ENCODE results near the gene TMEM51.
A peak's percentile ranks its signal among the peaks of the same experiment; 100 is the strongest.

TMEM51 gene

DNA sequence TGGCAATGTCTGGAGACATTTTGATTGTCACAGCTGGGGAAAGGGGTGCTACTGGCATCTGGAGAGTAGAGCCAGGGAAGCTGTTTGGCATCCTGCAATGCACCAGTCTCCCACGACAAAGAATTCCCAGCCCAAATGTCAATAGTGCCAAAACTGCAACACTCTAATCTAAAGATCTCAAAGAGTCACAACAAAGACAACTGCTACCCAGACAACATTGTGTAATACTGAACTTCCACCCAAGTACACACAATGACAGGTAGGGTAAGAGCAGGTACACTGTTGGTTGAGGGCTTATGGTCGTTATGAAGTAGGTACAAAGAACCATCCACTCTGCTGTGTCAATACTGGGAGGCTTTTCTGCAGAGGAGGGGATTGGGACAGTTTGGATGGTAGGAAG is 8.2 kb upstream of the TMEM51 start:
- Histone ChIP-seq H3K4me1 (ENCODE audit: control insufficient read depth, insufficient read depth, low read length) (no peaks in the 10 kb centered on the region; the same call in 1 of the 2 replicates), H3K27ac (ENCODE audit: low read depth, low read length) (no peak overlapping the region), H3K4me3 (ENCODE audit: low read depth, low read length) (no peak overlapping the region), H3K27me3 (ENCODE audit: control insufficient read depth, insufficient read depth, low read length) (peaks cover 3% of the 10 kb centered on the region; the same call in 1 of the 2 replicates), H3K9me3 (ENCODE audit: control insufficient read depth, insufficient read depth, low read length) (no peaks in the 10 kb centered on the region), H3K9ac (ENCODE audit: low read depth, low read length) (no peak overlapping the region), H3K36me3 (ENCODE audit: control insufficient read depth, insufficient read depth, low read length) (no peaks in the 10 kb centered on the region)

DNA sequence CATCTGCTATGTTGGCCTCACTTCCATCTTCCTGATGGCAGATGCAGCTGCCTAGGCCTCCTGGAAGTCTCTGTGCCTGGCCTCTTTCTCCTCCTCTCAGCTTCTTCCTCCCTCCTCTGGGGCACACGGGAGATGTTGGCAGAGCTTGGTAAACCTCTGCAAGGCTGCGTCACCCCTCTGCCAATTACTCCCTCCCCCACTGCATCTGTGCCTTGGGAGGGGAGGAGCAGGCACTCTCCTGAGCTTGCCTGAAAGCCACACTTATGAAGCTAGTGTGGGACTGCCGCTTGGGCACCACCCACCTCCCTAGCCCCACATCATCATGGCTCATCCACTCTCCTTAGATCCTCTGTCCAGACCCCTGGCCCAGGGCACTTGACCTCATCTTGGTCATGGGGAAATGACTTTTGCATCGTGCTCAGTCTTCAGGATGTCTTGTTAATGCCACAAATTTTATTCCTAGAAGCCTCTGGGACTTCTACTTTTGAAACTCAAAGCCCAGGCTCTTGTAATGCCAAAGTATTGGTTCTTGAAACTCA is 7.3 kb upstream of the TMEM51 start:
- Histone ChIP-seq H3K36me3 (ENCODE audit: control insufficient read depth, insufficient read depth, low read length) (no peaks in the 10 kb centered on the region), H3K9me3 (ENCODE audit: control insufficient read depth, insufficient read depth, low read length) (no peaks in the 10 kb centered on the region), H3K4me3 (ENCODE audit: low read depth, low read length) (no peak overlapping the region), H3K27ac (ENCODE audit: low read depth, low read length) (no peak overlapping the region), H3K4me1 (ENCODE audit: control insufficient read depth, insufficient read depth, low read length) (no peaks in the 10 kb centered on the region), H3K27me3 (ENCODE audit: control insufficient read depth, insufficient read depth, low read length) (peaks cover 12% of the 10 kb centered on the region), H3K9ac (ENCODE audit: low read depth, low read length) (no peak overlapping the region)

DNA sequence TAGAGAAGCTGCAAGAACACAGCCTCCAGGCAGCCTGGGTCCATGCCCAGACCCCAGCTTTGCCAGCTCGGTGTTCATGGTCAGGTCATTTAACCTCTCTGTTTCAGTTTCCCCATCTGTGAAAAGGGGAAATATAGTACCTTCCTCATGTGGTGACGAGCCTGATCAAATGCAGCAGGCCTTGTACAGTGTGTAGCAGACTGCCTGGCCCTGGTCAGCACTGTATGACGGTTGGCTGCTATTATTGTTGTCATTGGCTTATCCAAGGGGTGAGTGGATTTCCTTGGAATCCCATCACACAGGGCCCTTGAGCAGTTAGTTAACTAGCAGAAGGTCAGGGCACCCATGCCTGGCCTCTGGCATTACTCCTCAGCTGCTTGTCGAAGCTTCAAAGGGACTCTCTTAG is 6.6 kb upstream of the TMEM51 start:
- peaks cover 18% of the 10 kb centered on the region for H3K27me3 ChIP-seq (ENCODE audit: control insufficient read depth, insufficient read depth, low read length)
- no peak overlapping the region for H3K9ac ChIP-seq (ENCODE audit: low read depth, low read length)
- no peak overlapping the region for H3K4me3 ChIP-seq (ENCODE audit: low read depth, low read length)
- no peaks in the 10 kb centered on the region; the same call in 1 of the 2 replicates for H3K4me1 ChIP-seq (ENCODE audit: control insufficient read depth, insufficient read depth, low read length)
- H3K36me3 ChIP-seq (ENCODE audit: control insufficient read depth, insufficient read depth, low read length) = no peaks in the 10 kb centered on the region
- no peaks in the 10 kb centered on the region for H3K9me3 ChIP-seq (ENCODE audit: control insufficient read depth, insufficient read depth, low read length)
- no peak overlapping the region for H3K27ac ChIP-seq (ENCODE audit: low read depth, low read length)

DNA sequence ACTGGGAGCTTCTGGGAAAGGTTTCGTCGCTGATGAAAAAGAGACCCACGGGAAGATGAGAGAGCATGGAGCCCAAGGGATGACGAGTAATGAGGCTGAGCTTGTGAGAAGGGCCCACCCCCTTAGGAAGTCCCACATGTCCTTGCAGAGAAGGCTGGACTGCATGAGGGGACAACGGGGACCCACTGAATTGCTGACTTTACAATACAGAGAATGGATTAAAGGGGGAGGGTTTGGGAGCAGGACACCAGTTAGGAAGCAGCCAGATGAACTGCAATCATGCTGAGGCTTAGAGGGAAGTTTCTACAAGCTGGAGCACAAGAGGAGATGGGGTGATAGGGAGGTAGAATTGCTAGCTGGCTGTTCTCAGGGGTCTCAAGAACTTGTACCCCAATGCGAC is 5.5 kb upstream of the TMEM51 start:
- no peak overlapping the region for H3K4me3 ChIP-seq (ENCODE audit: low read depth, low read length)
- H3K36me3 ChIP-seq (ENCODE audit: control insufficient read depth, insufficient read depth, low read length) = no peaks in the 10 kb centered on the region
- H3K27me3 ChIP-seq (ENCODE audit: control insufficient read depth, insufficient read depth, low read length) = peaks cover 21% of the 10 kb centered on the region
- H3K9me3 ChIP-seq (ENCODE audit: control insufficient read depth, insufficient read depth, low read length) = no peaks in the 10 kb centered on the region
- H3K9ac ChIP-seq (ENCODE audit: low read depth, low read length) = no peak overlapping the region
- no peak overlapping the region for H3K27ac ChIP-seq (ENCODE audit: low read depth, low read length)
- H3K4me1 ChIP-seq (ENCODE audit: control insufficient read depth, insufficient read depth, low read length) = no peaks in the 10 kb centered on the region; the same call in 1 of the 2 replicates

DNA sequence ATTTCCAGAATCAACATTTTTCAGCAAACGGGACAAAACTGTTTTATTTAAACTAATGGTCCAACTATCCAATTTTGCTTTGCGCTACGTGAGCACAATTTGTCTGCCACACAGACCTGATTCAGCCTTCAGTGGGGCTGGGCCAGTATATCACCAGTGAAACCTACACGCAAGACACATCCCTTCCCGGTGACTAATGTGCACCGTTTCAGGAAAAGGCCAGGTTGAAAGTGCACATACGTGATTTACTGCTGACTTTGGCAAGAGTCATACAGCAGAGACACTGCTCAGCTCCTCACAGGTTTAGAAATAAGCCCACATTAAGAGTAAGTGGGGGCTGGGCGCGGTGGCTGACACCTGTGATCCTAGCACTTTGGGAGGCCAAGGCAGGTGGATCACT is 5.1 kb upstream of the TMEM51 start:
- H3K9ac ChIP-seq (ENCODE audit: low read depth, low read length) = no peak overlapping the region
- H3K27me3 ChIP-seq (ENCODE audit: control insufficient read depth, insufficient read depth, low read length) = peaks cover 23% of the 10 kb centered on the region
- H3K4me3 ChIP-seq (ENCODE audit: low read depth, low read length) = no peak overlapping the region
- no peaks in the 10 kb centered on the region for H3K9me3 ChIP-seq (ENCODE audit: control insufficient read depth, insufficient read depth, low read length)
- no peak overlapping the region for H3K27ac ChIP-seq (ENCODE audit: low read depth, low read length)
- H3K36me3 ChIP-seq (ENCODE audit: control insufficient read depth, insufficient read depth, low read length) = no peaks in the 10 kb centered on the region
- H3K4me1 ChIP-seq (ENCODE audit: control insufficient read depth, insufficient read depth, low read length) = no peaks in the 10 kb centered on the region; the same call in 1 of the 2 replicates

DNA sequence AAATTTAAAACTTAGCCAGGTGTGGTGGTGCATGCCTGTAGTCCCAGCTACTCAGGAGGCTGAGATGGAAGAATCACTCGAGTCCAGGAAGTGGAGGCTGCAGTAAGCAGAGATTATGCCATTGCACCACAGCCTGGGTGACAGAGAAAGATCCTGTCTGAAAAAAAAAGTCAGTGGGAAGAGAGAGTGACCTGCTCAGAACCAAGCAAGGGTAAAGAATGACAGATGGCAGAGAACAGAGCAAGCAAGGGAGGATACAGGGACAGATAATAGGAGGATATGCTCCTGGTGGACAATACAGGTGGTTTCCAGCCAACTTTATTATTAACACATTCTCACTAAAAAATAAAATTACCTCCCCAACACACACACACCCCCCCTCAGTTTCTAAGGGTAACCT is 4.6 kb upstream of the TMEM51 start:
- Histone ChIP-seq H3K9ac (ENCODE audit: low read depth, low read length) (no peak overlapping the region), H3K27me3 (ENCODE audit: control insufficient read depth, insufficient read depth, low read length) (peaks cover 23% of the 10 kb centered on the region), H3K4me3 (ENCODE audit: low read depth, low read length) (no peak overlapping the region), H3K36me3 (ENCODE audit: control insufficient read depth, insufficient read depth, low read length) (no peaks in the 10 kb centered on the region), H3K4me1 (ENCODE audit: control insufficient read depth, insufficient read depth, low read length) (no peaks in the 10 kb centered on the region; the same call in 1 of the 2 replicates), H3K9me3 (ENCODE audit: control insufficient read depth, insufficient read depth, low read length) (no peaks in the 10 kb centered on the region), H3K27ac (ENCODE audit: low read depth, low read length) (no peak overlapping the region)

DNA sequence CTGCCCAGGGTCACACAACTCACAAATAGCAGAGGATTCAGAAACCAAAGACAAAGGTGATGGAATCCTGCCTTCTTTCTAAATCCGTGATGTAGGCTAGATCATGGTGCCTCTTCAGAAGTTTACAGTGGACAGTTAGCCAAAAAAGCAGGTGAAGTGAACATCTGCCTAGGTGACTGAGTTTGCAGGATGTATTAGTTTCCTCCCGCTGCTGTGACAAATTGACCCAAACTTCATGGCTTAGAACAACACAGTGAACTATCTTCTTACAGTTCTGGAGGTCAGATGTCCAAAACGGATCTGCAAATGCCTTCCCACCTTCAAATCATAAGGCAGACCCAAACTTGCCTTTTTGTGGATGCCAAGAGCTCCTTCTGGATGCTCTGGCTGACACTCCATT is 3.2 kb upstream of the TMEM51 start:
- no peak overlapping the region for H3K9ac ChIP-seq (ENCODE audit: low read depth, low read length)
- H3K4me3 ChIP-seq (ENCODE audit: low read depth, low read length) = no peak overlapping the region
- H3K27me3 ChIP-seq (ENCODE audit: control insufficient read depth, insufficient read depth, low read length) = peaks cover 29% of the 10 kb centered on the region
- no peaks in the 10 kb centered on the region for H3K9me3 ChIP-seq (ENCODE audit: control insufficient read depth, insufficient read depth, low read length)
- no peak overlapping the region for H3K27ac ChIP-seq (ENCODE audit: low read depth, low read length)
- H3K36me3 ChIP-seq (ENCODE audit: control insufficient read depth, insufficient read depth, low read length) = no peaks in the 10 kb centered on the region
- H3K4me1 ChIP-seq (ENCODE audit: control insufficient read depth, insufficient read depth, low read length) = peaks cover 5% of the 10 kb centered on the region; the same call in 1 of the 2 replicates

DNA sequence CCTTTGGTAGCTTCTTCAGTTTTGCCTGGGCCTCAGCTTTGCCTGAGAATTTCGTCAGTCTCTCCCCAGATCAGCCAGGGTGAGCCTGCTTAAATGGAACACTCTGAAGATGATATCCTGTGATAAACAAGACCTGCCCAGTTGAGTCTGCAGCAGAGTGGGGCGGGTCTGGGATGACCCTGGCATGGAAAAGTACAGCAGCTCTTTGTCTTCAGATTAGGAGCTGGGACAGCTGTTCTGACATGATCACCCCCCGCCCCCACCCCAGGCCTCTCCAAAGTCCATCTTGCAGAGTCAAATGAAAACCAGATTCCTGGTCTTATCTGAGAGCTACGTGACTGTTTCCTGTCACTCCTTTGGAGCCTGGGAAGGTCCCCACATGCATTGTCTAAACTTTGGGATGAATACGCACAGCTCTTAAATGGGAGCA is 2.2 kb upstream of the TMEM51 start:
- Histone ChIP-seq H3K27me3 (ENCODE audit: control insufficient read depth, insufficient read depth, low read length) (peaks cover 29% of the 10 kb centered on the region), H3K4me3 (ENCODE audit: low read depth, low read length) (no peak overlapping the region), H3K27ac (ENCODE audit: low read depth, low read length) (no peak overlapping the region), H3K9ac (ENCODE audit: low read depth, low read length) (no peak overlapping the region), H3K4me1 (ENCODE audit: control insufficient read depth, insufficient read depth, low read length) (peaks cover 5% of the 10 kb centered on the region; the same call in 1 of the 2 replicates), H3K9me3 (ENCODE audit: control insufficient read depth, insufficient read depth, low read length) (no peaks in the 10 kb centered on the region), H3K36me3 (ENCODE audit: control insufficient read depth, insufficient read depth, low read length) (no peaks in the 10 kb centered on the region)

DNA sequence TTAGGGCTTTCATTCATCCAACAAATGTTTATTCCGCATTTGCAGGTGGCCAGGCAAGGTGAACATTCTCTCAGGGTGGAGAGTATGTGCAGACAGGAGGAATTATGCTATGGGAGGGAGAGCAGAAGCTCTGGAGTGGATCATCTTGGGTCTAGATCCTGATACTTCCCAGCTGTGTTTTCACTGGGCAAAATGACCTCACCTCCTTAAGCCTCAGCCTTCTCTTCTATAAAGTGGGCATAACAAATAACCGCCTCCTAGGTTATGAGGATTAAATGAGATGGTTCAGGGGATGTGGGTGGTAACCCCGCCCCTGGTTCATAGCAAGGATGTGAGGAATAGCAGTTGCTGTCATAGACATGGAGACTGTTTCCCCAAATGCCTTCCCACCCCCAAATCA is 1.7 kb upstream of the TMEM51 start:
- H3K9ac ChIP-seq (ENCODE audit: low read depth, low read length) = no peak overlapping the region
- H3K4me1 ChIP-seq (ENCODE audit: control insufficient read depth, insufficient read depth, low read length) = peaks cover 5% of the 10 kb centered on the region; the same call in 1 of the 2 replicates
- H3K4me3 ChIP-seq (ENCODE audit: low read depth, low read length) = peak overlapping the region; percentile 75; the same call in 1 of the 2 replicates
- H3K36me3 ChIP-seq (ENCODE audit: control insufficient read depth, insufficient read depth, low read length) = no peaks in the 10 kb centered on the region
- peaks cover 29% of the 10 kb centered on the region for H3K27me3 ChIP-seq (ENCODE audit: control insufficient read depth, insufficient read depth, low read length)
- H3K27ac ChIP-seq (ENCODE audit: low read depth, low read length) = no peak overlapping the region
- no peaks in the 10 kb centered on the region for H3K9me3 ChIP-seq (ENCODE audit: control insufficient read depth, insufficient read depth, low read length)

DNA sequence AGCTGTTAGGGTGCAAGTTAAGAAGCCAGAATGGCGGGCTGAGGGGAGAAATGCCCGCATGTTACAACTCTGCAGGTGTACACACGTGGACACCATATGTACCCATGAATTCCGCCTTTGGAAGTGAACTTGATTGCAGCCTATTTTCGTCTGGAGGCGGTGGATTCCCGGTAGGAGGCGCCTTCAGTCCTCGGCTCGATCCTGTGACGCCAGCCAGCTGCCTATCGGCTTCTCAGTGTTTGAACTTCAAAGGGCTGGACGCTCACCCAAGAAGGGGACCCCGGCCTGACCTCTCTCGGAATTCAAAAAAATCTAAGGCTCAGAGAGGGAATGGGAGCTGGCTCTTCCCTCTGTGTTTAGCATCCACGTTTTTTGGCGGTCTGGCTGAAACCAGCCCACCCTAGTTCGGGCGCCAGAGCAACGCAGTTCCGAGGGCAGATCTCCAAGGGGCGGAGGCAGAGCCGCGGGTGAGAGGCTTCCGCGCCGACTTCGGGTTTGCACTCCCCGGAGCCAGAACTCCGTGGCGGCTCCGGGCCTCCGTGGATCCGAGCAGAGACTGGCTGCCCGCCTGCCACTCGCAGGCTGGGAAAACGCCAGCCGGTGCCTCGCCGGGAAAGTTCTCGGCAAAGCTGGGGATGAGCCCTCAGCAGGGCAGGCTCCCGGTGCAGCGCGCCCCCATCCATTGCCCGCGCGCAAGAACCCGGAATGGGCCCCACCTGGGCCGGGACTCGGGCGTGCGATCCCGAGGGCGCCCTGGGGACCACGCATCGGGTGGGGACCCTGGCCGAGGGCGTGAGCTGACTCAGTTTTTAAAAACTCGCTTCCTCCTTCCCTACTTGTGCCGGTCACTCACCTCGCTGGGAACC is 996 bp upstream of the TMEM51 start:
- peak overlapping the region; percentile 75 for H3K4me3 ChIP-seq (ENCODE audit: low read depth, low read length)
- H3K27ac ChIP-seq (ENCODE audit: low read depth, low read length) = no peak overlapping the region

DNA sequence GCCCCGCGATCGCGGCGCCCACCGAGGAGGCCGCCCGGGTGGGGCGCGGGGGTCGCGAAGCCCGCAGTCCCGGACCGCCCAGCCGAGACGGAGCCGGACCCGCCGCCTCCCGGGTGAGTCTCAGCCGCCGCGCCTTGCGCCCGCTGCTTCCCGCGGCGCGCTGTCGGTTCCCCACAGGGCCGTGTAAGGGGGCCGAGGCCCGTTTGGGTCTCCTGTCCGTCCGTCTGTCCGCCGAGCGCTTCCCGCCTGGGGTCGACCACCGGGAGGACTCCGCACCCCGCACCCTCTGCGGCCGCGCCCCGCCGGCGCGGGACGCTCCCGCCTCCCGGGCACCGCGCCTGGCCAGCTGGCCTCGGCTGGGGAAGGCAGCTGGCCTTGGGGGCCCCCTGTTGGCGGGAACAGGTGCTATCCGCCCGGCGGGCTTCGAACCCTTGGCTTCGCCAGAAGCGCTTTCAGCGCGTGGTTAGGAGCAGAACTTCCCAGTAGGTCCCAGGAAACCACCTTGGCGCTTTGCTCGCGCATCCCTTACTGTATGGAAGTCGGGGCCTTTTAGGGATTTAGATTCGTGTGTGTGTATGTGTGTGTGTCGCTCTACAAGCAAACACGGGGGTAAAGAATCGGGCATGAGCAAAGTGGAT is 414 bp downstream of the TMEM51 start:
- Histone ChIP-seq H3K4me3 (ENCODE audit: low read depth, low read length) (peak overlapping the region; percentile 75), H3K36me3 (ENCODE audit: control insufficient read depth, insufficient read depth, low read length) (no peaks in the 10 kb centered on the region), H3K9ac (ENCODE audit: low read depth, low read length) (no peak overlapping the region), H3K27ac (ENCODE audit: low read depth, low read length) (no peak overlapping the region), H3K27me3 (ENCODE audit: control insufficient read depth, insufficient read depth, low read length) (peaks cover 29% of the 10 kb centered on the region), H3K4me1 (ENCODE audit: control insufficient read depth, insufficient read depth, low read length) (peaks cover 10% of the 10 kb centered on the region), H3K9me3 (ENCODE audit: control insufficient read depth, insufficient read depth, low read length) (no peaks in the 10 kb centered on the region)

More for the DNA sequence above, 996 bp upstream of the TMEM51 start:
- Histone ChIP-seq H3K9ac (ENCODE audit: low read depth, low read length) (no peak overlapping the region), H3K9me3 (ENCODE audit: control insufficient read depth, insufficient read depth, low read length) (no peaks in the 10 kb centered on the region), H3K27me3 (ENCODE audit: control insufficient read depth, insufficient read depth, low read length) (peaks cover 29% of the 10 kb centered on the region), H3K36me3 (ENCODE audit: control insufficient read depth, insufficient read depth, low read length) (no peaks in the 10 kb centered on the region), H3K4me1 (ENCODE audit: control insufficient read depth, insufficient read depth, low read length) (peaks cover 10% of the 10 kb centered on the region)

Measured in HUES48 (cell line).